GM12878 (cell line): ENCODE results near the gene PIGZ.

Experiments used
- CTCF ChIP-seq, 3 experiments: IDR thresholded peaks in 2 of 3; conservative IDR thresholded peaks in 1 of 3; 2 replicates each; pipeline ENCODE4 v1.5.1; 2011; ENCODE audit warnings: low read depth in 3 of 3, low read length in 3 of 3, mild to moderate bottlenecking in 3 of 3, control low read depth in 2 of 3, moderate library complexity in 2 of 3, inconsistent platforms in 1 of 3, mixed read lengths in 1 of 3; ENCODE audit not compliant: control insufficient read depth in 2 of 3, insufficient read depth in 1 of 3; ENCODE audit errors: extremely low read depth in 1 of 3
- EGR1 ChIP-seq, 2 experiments: IDR thresholded peaks; 1 replicate in 1 of 2; 2 replicates in 1 of 2; pipeline ENCODE4 v1.6.1; 2011 to 2012; ENCODE audit warnings: low read depth in 2 of 2, low read length in 2 of 2, borderline replicate concordance in 1 of 2, mild to moderate bottlenecking in 1 of 2, moderate library complexity in 1 of 2
- FOXM1 ChIP-seq: IDR thresholded peaks from 2 replicates; pipeline ENCODE4 v1.6.1; 2012; ENCODE audit warnings: low read depth, mild to moderate bottlenecking, inconsistent platforms, low read length, moderate library complexity
- HCFC1 ChIP-seq: fragments of 150-350 bp; IDR thresholded peaks from 2 replicates; pipeline ENCODE4 v1.6.1; 2014; ENCODE audit warnings: low read length
- HDAC2 ChIP-seq: fragments of 200-600 bp; sonication (generic); IDR thresholded peaks from 2 replicates; pipeline ENCODE4 v1.6.1; 2017
- NFYA ChIP-seq: IDR thresholded peaks from 2 replicates; pipeline ENCODE4 v1.6.1; 2011; ENCODE audit warnings: low read depth, mild to moderate bottlenecking, low read length, improper control_type of control experiment, borderline replicate concordance

- TF ChIP-seq EGR1 (IDR thresholded peaks at IDR 0.05; ENCODE audit: borderline replicate concordance in 1 of 2, low read depth in 2 of 2, low read length in 2 of 2), result no peak
- no peak for TF ChIP-seq HDAC2
- TF ChIP-seq FOXM1, result no peak
- no peak for TF ChIP-seq HCFC1
- TF ChIP-seq CTCF (IDR thresholded peaks at IDR 0.05 in 2 of 3, conservative IDR thresholded peaks at IDR 0.05 in 1 of 3; ENCODE audit: control insufficient read depth in 2 of 3, extremely low read depth in 1 of 3, insufficient read depth in 1 of 3, low read depth in 3 of 3, low read length in 3 of 3), result no peak
- no peak for TF ChIP-seq NFYA
Measured at GRCh38 chr3:196902296-196902695, 66.3 kb downstream of the PIGZ start.
